HG02970 (cell line): ENCODE measurements around the gene ENO2.
"Not testable (repeated sequence)": the region's sequence is repeated elsewhere in the genome, so short reads cannot be mapped to it uniquely, and the experiment has no call there.

Experiments used
- ATAC-seq: cut with Tn5 transposase; IDR thresholded peaks from one replicate; pipeline ENCODE4 v1.9.1; 2021; ENCODE audit warnings: mild to moderate bottlenecking, moderate library complexity, moderate number of reproducible peaks; ENCODE audit not compliant: unreplicated experiment, low FRiP score

Gene ENO2

GRCh38 chr12:6914246-6914946 is at the start of gene ENO2:
Gene ENO2 (plus strand): TSS chr12:6914580. CDS start chr12:6915833, 1,253 bp downstream.
- ATAC-seq, result no peak

DNA sequence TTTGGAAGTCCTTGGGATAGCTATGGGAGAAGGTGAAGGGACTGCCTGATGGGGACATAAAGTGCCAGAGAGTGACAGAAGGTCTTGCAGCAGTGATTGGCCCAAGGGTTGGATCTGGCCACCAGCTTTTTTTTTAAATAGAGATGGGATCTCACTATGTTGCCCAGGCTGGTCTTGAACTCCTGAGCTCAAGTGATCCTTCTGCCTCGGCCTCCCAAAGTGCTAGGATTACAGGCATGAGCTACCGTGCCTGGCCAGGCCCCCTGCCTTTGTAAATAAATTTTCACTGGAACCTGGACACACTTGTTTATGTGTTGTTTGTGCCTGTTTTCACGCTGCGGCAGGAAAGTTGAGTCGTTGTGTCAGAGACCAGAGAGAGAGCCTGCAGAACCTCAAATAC is 49.1 kb upstream of the ENO2 start:
- ATAC-seq, result not testable (repeated sequence)

DNA sequence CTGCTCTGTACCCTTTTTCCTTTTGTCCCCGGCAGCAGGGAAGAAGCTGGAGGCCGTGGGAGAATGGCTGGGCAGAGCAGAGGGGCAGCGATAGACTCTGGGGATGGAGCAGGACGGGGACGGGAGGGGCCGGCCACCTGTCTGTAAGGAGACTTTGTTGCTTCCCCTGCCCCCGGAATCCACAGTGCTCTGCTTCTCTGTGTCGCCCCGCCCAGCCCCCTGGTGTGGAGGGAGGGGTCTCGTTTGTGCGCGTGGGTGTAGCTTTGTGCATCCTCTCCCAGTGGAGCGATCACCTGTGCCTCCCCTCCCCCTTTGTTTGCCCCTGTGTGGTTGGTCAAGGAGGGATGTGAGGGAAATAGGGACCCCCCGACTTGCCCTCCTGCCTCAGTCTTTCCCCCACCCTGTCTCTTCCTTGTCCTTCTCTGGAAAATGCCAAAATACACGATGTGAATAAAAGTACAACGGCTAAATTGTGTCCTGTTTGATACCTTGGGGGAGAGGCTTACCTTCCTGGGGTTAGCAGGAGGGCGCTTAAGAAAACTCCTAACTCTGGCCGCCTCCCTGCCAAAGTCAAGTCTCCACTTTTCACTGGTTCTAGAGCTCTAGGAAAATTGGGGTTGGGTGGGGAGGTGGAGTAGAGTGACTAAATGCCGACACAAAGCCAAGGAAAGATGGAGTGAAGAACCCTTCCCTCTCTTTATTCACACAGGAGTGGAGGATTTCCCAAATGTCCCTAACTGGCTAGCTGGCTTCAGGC is 48.0 kb upstream of the ENO2 start:
- no peak for ATAC-seq

- no peak for ATAC-seq
Observed at GRCh38 chr12:6866920-6867412, 47.4 kb upstream of the ENO2 start.

GRCh38 chr12:6867413-6868210 is 46.8 kb upstream of the ENO2 start, which contains the start of gene TPI1:
Gene TPI1 (plus strand): TSS chr12:6867531. CDS start chr12:6867567, 36 bp downstream.
- ATAC-seq, result peak; percentile 48

DNA sequence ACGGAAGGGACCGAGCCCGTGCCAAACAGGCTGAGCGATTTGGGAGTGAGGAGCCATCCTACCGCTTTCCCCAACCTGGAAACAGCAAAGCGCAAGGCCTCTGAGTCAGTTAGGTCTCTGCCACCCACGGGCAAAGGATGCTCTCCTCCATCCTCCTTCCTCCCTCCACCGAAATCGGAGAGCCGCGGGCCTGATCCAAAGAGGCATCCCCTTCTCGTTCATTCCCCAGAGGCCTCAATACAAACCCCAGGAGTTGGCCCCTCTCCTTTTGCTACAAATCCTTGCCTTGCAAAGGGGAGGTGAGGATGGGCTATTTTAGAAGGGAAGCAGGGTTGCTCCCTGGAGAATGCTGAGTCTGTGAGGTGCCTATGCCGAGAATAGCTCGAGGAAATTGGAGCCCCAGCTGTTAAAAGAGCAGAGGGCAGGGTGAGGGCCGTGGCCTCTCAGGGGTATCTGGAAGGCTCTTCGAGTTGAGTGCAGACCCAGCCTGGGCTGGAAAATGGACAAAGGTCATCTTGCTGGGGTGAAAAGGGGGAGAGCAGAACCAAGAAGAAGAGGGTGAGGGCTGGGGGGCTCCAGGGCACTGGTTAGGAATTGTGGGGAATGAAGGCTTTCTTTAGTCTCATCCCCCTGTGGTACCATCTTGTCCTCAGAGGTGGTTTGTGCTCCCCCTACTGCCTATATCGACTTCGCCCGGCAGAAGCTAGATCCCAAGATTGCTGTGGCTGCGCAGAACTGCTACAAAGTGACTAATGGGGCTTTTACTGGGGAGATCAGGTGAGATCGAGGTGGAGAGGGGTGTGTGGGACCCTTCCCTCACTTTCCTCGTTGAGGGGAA is 46.0 kb upstream of the ENO2 start:
- no peak for ATAC-seq

DNA sequence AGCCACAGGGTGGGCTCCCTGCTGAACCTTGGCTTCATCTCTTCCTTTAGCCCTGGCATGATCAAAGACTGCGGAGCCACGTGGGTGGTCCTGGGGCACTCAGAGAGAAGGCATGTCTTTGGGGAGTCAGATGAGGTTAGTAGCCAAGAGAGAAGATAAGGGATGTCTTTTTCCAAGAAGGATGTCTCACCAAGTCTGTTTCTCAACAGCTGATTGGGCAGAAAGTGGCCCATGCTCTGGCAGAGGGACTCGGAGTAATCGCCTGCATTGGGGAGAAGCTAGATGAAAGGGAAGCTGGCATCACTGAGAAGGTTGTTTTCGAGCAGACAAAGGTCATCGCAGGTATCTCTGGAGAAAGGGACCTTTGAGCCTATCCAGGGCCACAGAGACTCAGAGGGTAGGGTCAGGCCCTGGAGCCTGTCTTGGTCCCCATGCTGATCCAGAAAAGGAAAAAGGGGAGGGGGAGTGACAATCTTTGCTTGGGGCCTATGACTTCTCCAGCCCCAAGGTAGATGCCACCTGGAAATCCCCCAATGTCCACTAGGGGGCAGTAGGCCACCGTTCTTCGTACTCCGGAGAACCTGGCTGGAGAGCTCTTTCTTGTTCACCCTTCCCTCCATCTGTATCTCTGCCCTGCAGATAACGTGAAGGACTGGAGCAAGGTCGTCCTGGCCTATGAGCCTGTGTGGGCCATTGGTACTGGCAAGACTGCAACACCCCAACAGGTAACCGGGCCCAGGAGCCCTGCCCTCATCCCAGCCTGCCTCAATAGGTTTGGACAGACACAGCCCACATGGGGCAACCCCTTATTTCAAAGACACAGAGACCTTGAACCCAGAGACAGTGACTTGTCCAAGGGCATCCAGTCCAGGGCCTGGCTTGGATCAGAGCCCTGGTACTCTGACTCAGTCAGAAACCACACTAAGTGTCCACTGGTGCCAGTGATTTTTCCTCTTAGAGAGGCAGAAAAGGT is 45.0 kb upstream of the ENO2 start:
- no peak for ATAC-seq

GRCh38 chr12:6870304-6870703 is 44.1 kb upstream of the ENO2 start:
- ATAC-seq, result not testable (repeated sequence)

GRCh38 chr12:6871052-6871957 is 43.1 kb upstream of the ENO2 start:
- ATAC-seq, result no peak

DNA sequence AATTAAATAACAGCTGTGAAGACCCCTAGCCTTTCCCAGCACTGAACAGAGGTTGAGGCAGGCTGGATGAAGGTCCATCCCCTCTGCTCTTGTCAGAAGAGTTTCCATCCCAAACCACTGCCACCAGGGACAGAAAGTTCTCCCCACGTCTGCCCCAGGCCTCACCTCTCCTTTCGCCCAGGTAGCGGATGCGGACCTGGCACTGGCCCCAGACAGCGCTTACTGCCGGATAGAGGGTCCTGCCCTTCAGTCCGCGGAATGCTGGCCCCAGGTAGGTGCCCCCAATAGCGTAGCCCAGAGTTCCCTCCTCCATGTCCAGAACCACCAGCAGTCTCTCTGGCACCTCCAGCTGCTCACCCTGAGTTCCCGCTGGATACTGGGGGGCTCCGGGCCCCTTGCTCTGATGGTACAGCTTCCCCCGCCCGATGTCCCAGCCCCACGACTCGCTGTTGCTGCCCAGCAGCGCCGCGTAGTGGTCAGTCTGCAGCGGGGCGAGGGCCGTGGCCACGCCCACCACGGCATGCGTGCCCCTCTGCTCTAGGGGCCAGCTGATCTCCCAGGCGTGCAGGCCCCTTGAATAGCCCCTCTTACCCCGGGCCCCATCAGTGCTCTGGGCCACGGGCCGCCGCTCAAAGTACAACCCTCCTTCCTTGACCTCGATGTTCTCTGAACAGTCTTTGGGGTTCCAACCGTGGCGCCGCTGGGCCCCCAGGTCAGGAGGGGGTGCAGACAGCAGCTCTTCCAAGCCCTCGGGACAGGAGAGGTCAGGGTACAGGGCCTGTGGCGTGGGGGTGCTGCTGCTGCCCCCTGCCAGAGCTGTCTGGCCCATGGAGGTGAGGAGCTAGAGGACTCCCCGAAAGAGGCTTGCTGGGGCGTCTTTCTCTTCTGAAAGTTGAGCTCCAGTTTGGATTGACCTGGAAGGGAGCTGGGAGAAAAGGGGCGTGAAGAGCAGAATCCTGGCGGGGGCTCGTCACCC is 42.0 kb upstream of the ENO2 start:
- ATAC-seq, result no peak

- ATAC-seq, result peak; percentile 65
Observed at GRCh38 chr12:6873094-6874014, 41.0 kb upstream of the ENO2 start, which contains the start of gene SPSB2. Gene SPSB2 (minus strand): TSS chr12:6873303. CDS start chr12:6872901, 402 bp downstream.

- not testable (repeated sequence) for ATAC-seq
Observed at GRCh38 chr12:6874015-6874368, 40.4 kb upstream of the ENO2 start.

- ATAC-seq, result not testable (repeated sequence)
Observed at GRCh38 chr12:6879824-6880223, 34.6 kb upstream of the ENO2 start.

DNA sequence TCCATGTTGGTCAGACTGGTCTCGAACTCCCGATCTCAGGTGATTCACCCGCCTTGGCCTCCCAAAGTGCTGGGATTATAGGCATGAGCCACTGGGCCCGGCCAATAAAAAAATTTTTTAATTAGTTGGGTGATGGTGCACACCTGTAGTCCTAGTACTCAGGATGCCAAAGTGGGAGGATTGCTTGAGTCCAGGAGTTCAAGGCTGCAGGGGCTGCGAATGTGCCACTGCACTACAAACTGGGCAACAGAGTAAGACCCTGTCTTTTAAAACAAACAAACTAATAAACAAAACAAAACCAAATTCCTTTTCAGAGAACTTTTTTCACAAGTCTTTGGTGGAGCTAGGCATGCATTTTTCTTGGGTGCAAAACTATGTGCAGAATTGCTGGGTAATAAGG is 31.1 kb upstream of the ENO2 start:
- no peak for ATAC-seq

DNA sequence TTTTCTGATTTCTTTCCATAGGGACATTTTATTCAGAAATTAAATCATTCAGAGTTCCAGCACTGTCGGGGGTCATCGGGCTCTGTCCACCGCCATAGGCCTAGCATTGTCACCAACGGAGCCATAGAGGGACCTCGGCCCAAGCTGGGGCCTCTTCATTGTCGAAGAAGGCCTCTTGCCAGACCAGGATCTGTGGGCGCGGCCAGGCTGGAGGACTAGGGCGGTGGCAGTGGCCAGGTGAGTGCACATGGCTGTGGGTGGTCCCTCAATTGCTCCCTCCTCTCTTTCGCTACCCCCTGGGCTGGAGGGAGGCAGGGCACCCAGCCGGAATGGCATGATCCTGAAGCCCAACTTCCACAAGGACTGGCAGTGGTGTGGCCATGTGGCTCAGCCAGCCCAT is 30.7 kb upstream of the ENO2 start:
- no peak for ATAC-seq

- ATAC-seq, result no peak
Observed at GRCh38 chr12:6884539-6884938, 29.8 kb upstream of the ENO2 start.
